ENCODE results near the gene CCDC85B. TPM values are rescaled to one million over a fixed set of nuclear protein-coding genes. Genes with fewer than 3 reads are reported as not detected.
A peak's percentile ranks its signal among the peaks of the same experiment; 100 is the strongest.

Gene CCDC85B
- total and polyA plus RNA-seq, 2 experiments from 2014 or later, result 15.1 to 41.6 TPM

- H3K79me2 ChIP-seq, result peaks cover 8% of the 10 kb centered on the region
Measured at GRCh38 chr11:65892661-65893317, 2.3 kb downstream of the CCDC85B start.

GRCh38 chr11:65894034-65894591 lies 3.6 kb downstream of the CCDC85B start:
- Histone ChIP-seq H2AFZ (no peak overlapping the region), H3K79me2 (peaks cover 8% of the 10 kb centered on the region), H3K27ac (no peak overlapping the region), H3K9me2 (replicated peaks; ENCODE audit: insufficient read depth) (no peaks in the 10 kb centered on the region), H3K9me3 (ENCODE audit: low read depth) (no peaks in the 10 kb centered on the region), H3K27me3 (peaks cover 9% of the 10 kb centered on the region), H3K4me1 (ENCODE audit: insufficient read depth) (peaks cover 30% of the 10 kb centered on the region), H3K4me3 (no peak overlapping the region), H3K4me2 (no peak overlapping the region), H4K20me1 (ENCODE audit: insufficient read depth, poor library complexity, severe bottlenecking) (no peaks in the 10 kb centered on the region), H3K36me3 (replicated peaks; ENCODE audit: insufficient read depth, low read depth) (no peaks in the 10 kb centered on the region)
- DNase-seq (ENCODE audit: low spot score), result no peak
- 97% methylated on average over 16 of the region's 16 CpGs for WGBS (ENCODE audit: low lambda C conversion rate, missing lambda C conversion rate)
- TF ChIP-seq EZH2phosphoT487 (IDR thresholded peaks at IDR 0.05; ENCODE audit: low read depth, severe bottlenecking, unreplicated experiment) (no peak), CTCF (IDR thresholded peaks at IDR 0.05; ENCODE audit: poor library complexity) (no peak), EZH2 (IDR thresholded peaks at IDR 0.05; ENCODE audit: borderline replicate concordance) (no peak)

More at GRCh38 chr11:65892661-65893317, 2.3 kb downstream of the CCDC85B start:
- Histone ChIP-seq H3K27ac (no peak overlapping the region), H3K4me2 (peak overlapping the region; percentile 92), H3K36me3 (replicated peaks; ENCODE audit: insufficient read depth, low read depth) (no peaks in the 10 kb centered on the region), H3K9me3 (ENCODE audit: low read depth) (no peaks in the 10 kb centered on the region), H3K4me3 (no peak overlapping the region), H3K4me1 (ENCODE audit: insufficient read depth) (peaks cover 30% of the 10 kb centered on the region), H4K20me1 (ENCODE audit: insufficient read depth, poor library complexity, severe bottlenecking) (no peaks in the 10 kb centered on the region), H3K9me2 (replicated peaks; ENCODE audit: insufficient read depth) (no peaks in the 10 kb centered on the region), H3K27me3 (peaks cover 4% of the 10 kb centered on the region), H2AFZ (no peak overlapping the region)
- no peak for DNase-seq (ENCODE audit: low spot score)
- no peak for TF ChIP-seq CTCF (IDR thresholded peaks at IDR 0.05; ENCODE audit: poor library complexity)
- TF ChIP-seq EZH2 (IDR thresholded peaks at IDR 0.05; ENCODE audit: borderline replicate concordance), result no peak
- TF ChIP-seq EZH2phosphoT487 (IDR thresholded peaks at IDR 0.05; ENCODE audit: low read depth, severe bottlenecking, unreplicated experiment), result no peak
- WGBS (ENCODE audit: low lambda C conversion rate, missing lambda C conversion rate), result 90% methylated on average over 10 of the region's 10 CpGs

GRCh38 chr11:65895482-65895981 lies 5.1 kb downstream of the CCDC85B start:
- no peaks in the 10 kb centered on the region for H3K9me2 ChIP-seq (replicated peaks; ENCODE audit: insufficient read depth)
- no peaks in the 10 kb centered on the region for H4K20me1 ChIP-seq (ENCODE audit: insufficient read depth, poor library complexity, severe bottlenecking)
- H3K36me3 ChIP-seq (replicated peaks; ENCODE audit: insufficient read depth, low read depth), result no peaks in the 10 kb centered on the region
- H3K27ac ChIP-seq, result no peak overlapping the region
- H3K4me2 ChIP-seq, result no peak overlapping the region
- H3K4me1 ChIP-seq (ENCODE audit: insufficient read depth), result peaks cover 29% of the 10 kb centered on the region
- peaks cover 15% of the 10 kb centered on the region for H3K27me3 ChIP-seq
- 94% methylated on average over 5 of the region's 5 CpGs for WGBS (ENCODE audit: low lambda C conversion rate, missing lambda C conversion rate)
- H3K9me3 ChIP-seq (ENCODE audit: low read depth), result no peaks in the 10 kb centered on the region
- H3K79me2 ChIP-seq, result peaks cover 8% of the 10 kb centered on the region
- DNase-seq (ENCODE audit: low spot score), result no peak
- no peak overlapping the region for H2AFZ ChIP-seq
- no peak overlapping the region for H3K4me3 ChIP-seq
- no peak for TF ChIP-seq CTCF (IDR thresholded peaks at IDR 0.05; ENCODE audit: poor library complexity)
- TF ChIP-seq EZH2phosphoT487 (IDR thresholded peaks at IDR 0.05; ENCODE audit: low read depth, severe bottlenecking, unreplicated experiment), result no peak
- no peak for TF ChIP-seq EZH2 (IDR thresholded peaks at IDR 0.05; ENCODE audit: borderline replicate concordance)
